ENCODE data around the gene CHCHD10. TPM values are rescaled to one million over a fixed set of nuclear protein-coding genes. Genes with fewer than 3 reads are reported as not detected.
A peak's percentile ranks its signal among the peaks of the same experiment; 100 is the strongest.

The CHCHD10 gene
- total and polyA plus RNA-seq, 2 of the 4 experiments (the other 2 are of a cell fraction): 2.2 to 11.2 TPM

GRCh38 chr22:23786752-23787599 lies 19.2 kb upstream of the CHCHD10 start, which contains the start of gene SMARCB1:
TSS of gene SMARCB1 (plus strand) at chr22:23786966. CDS start at chr22:23787170, 204 bp downstream.
- Histone ChIP-seq H3K27me3 (ENCODE audit: control insufficient read depth, insufficient read depth, low read length) (no peaks in the 10 kb centered on the region), H3K9ac (ENCODE audit: low read depth, low read length) (peak within 1 kb of the TSS; percentile 91), H2AK5ac (ENCODE audit: low read depth, low read length) (peak within 1 kb of the TSS; percentile 82), H4K8ac (ENCODE audit: low read depth in 2 of 2, low read length in 2 of 2) (peak within 1 kb of the TSS; percentile 73 to 96), H2AFZ (replicated peaks; ENCODE audit: low read length, poor library complexity) (peak within 1 kb of the TSS; percentile 96), H2AK9ac (replicated peaks; ENCODE audit: low read depth, low read length, poor library complexity) (peak within 1 kb of the TSS; percentile 98), H3K56ac (ENCODE audit: extremely low read depth, insufficient read depth, low read length) (peak within 1 kb of the TSS; percentile 92), H3K4ac (ENCODE audit: low read depth, low read length) (peak within 1 kb of the TSS; percentile 98), H2BK20ac (ENCODE audit: low read depth, low read length) (peak within 1 kb of the TSS; percentile 62; the same call in 1 of the 2 replicates), H3K4me2 (ENCODE audit: low read depth, low read length) (peak within 1 kb of the TSS; percentile 98), H3K4me1 (ENCODE audit: control insufficient read depth, insufficient read depth, low read length) (peaks cover 23% of the 10 kb centered on the region), H3K14ac (replicated peaks; ENCODE audit: low read depth, low read length) (peak within 1 kb of the TSS; percentile 100), H4K20me1 (ENCODE audit: insufficient read depth, low read length) (peaks cover 46% of the 10 kb centered on the region), H4K91ac (ENCODE audit: insufficient read depth, low read depth, low read length) (peak within 1 kb of the TSS; percentile 93), H3K36me3 (ENCODE audit: control insufficient read depth, insufficient read depth, low read length) (peaks cover 10% of the 10 kb centered on the region), H4K5ac (ENCODE audit: low read depth, low read length) (peak within 1 kb of the TSS; percentile 86), H2BK15ac (ENCODE audit: low read depth, low read length) (peak within 1 kb of the TSS; percentile 25; the same call in 2 of the 3 replicates), H3K79me1 (ENCODE audit: low read depth in 1 of 2, low read length in 2 of 2) (peaks cover 28 to 48% of the 10 kb centered on the region in 2 experiments), H3K9me1 (ENCODE audit: insufficient read depth, low read length) (peaks cover 21% of the 10 kb centered on the region), H3K9me3 (ENCODE audit: control insufficient read depth, insufficient read depth, low read length) (no peaks in the 10 kb centered on the region), H3K4me3 (ENCODE audit: insufficient read depth, low read depth, low read length) (peak within 1 kb of the TSS; percentile 76), H2BK120ac (ENCODE audit: low read depth, low read length) (peak within 1 kb of the TSS; percentile 78), H3K18ac (ENCODE audit: low read depth, low read length) (peak within 1 kb of the TSS; percentile 56), H3K27ac (ENCODE audit: insufficient read depth, low read length) (peak within 1 kb of the TSS; percentile 91), H2BK5ac (ENCODE audit: low read depth, low read length, poor library complexity, severe bottlenecking) (peak within 1 kb of the TSS; percentile 82), H3K23ac (ENCODE audit: low read depth, low read length) (peak within 1 kb of the TSS; percentile 86)
- TF ChIP-seq FOS (IDR thresholded peaks at IDR 0.05; ENCODE audit: low read depth, low read length) (no peak), MAZ (IDR thresholded peaks at IDR 0.05; ENCODE audit: borderline replicate concordance, low read depth, low read length) (peak; percentile 32; the same call in 1 of the 2 replicates), SMC3 (IDR thresholded peaks at IDR 0.05; ENCODE audit: low read depth, low read length) (no peak), MXI1 (IDR thresholded peaks at IDR 0.05; ENCODE audit: borderline replicate concordance, low read depth, low read length) (peak; percentile 54; the same call in 1 of the 2 replicates), BHLHE40 (IDR thresholded peaks at IDR 0.05; ENCODE audit: low read depth, low read length) (no peak), POLR2A (IDR thresholded peaks at IDR 0.05; ENCODE audit: low read depth, low read length) (peak; percentile 89)
- no TSS peak for BruUV-seq (replicated peaks)
- in situ Hi-C loops (cut with MboI; ENCODE audit: low sequenced_read_pairs): no loop called here
- POLR2A ChIA-PET (ENCODE audit: unreplicated experiment): interaction anchor here (0.9 kb wide), 1 partner anchor 127 kb away, joined by 3 read pairs; no protein-coding TSS in a partner anchor
- CTCF ChIA-PET: no interaction called here
- ATAC-seq (ENCODE audit: low read depth) (peak; percentile 88), DNase-seq (peak; percentile 91)
- intact Hi-C loops (cut with micrococcal nuclease): no loop called here
- dilution Hi-C loops (cut with HindIII; ENCODE audit: low sequenced_read_pairs, unreplicated experiment): no loop called here
- 0% methylated on average over 50 of the region's 97 CpGs; no CpG with 5 or more reads in 1 of the 2 experiments for WGBS, 2 experiments (ENCODE audit: extremely low coverage in 2 of 2, insufficient read length in 1 of 2)

All from IMR-90 (cell line).